Activated T-cell treated with anti-CD3 and anti-CD28 coated beads for 48 hours (primary cell): Measurements from ENCODE around the gene RGS3.

Source experiments
- DNase-seq: peaks from one replicate; pipeline ENCODE4 v3.0.0-alpha.2; 2020; ENCODE audit warnings: low read depth

The RGS3 gene

DNA sequence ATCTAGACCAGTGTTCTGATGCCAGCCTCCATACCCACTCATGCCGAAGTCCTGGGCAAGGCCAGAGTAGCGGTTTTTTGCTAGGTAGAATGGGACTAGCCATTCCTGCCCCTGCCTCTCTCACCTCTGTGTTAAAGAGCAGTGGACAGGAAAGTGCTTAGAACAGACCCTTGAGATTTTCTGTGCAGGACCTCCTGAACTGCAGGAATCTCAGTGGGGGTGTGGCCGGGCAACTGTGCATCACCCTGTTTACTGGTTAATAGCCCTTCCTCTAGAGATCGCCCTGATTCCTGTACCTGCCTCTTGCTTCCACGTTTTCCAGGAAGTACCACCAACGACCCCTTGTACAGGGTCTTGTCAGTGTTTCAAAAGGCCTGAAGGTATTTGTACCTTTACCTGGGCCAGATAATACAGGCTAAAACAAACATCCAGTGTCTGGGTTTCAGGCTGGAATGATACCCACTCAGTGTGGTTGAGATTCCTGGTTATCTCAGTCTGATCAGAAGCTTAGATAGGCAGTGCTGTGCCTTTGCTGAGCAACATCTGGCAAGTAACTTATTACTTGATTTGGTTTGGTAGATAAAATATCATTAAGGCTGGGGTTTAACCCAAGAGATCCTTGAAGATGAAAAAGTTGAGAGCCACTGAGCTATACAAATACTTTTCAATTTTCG, 65.9 kb downstream of the RGS3 start:
- DNase-seq: no peak

DNA sequence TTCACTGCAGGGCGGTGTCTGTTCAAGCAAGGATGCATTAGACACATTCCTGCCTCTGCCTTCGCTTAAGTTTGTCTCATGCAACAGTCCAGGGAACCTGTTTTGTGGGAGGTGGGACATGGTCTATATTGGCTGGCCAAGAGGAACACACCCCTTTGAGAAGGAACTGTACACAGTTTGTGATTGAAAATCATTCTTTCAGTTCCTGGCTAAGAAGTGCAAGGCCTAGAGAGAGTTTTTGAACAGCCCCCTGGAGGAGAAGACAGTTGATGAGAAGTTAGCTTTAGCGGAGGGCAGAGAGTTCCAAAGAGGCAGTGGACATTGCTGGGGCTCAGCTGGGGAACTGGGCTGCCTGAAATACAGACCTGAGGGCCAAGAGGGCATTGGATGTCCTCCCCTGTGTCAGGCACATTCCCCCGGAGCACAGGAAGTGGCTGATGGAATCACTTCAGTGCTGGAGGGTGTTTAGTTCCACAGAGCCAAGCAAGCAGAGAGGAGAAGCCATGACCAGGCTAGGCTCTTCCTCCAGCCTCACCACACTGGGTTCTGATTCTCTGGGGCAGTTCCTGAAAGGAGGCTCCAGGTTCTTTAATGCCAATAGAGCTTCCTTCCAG, 66.6 kb downstream of the RGS3 start:
- DNase-seq: no peak

DNA sequence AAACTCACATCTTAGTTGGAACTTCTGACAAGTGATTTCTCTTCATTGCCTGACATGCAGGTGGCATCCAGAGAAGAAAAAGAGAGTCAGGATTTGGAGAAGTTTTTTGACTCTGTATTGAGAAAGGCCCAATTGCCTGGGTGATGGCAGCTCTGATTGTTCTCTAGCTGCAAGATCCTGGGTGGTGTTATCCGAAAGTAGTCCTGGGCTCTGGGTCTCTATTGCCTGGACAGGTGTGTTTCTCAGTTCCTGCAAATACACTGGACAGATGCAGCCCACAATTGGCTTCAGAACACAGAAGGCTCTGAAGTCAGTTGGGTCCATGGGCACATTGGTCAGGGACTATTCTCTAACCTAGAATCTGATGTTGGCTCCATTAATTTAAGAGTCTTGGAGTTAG, 67.4 kb downstream of the RGS3 start:
- no peak for DNase-seq

DNA sequence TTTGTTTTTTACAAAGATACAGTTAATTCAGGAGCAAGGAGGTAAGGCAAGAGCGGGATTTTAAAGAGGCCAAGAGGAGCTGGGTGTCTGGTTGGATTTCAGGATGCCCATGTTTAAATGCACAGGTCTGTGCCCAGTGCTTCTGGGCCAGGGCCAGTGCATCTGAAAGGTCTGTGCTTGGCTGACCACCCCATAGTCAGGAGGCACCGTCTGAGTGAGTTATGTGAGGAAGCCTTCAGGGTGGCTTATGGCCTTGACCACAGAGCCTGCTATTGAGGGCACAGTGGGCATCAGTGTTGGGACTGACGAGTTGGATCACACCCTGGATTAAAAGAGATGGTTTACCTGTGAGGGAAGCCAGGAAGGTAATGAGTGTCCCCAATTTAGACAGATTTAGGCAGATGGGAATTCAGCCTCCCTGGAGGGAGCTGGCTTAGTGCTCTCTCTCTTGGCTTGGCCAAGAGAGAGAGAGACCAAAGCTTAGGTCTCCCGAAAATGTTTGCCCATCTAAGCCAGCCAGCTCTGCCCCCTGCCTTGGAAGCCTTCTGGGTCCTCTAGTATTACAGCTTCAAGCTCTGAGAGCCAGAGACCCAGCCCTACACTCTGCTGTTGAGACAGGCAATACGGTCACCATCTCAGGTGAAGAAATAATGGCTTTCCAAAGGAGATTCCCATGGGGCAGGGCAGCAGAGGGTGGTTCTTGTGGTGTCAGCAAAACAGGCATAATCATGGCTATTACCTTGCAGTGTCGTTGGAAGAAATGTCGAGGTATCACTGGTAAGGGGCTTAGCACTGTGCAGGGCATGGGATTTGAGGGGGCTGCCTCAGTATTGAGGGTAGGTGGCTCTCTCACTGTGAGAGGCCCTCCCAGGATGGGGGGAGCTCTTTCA, 68.6 kb downstream of the RGS3 start:
- DNase-seq: no peak

DNA sequence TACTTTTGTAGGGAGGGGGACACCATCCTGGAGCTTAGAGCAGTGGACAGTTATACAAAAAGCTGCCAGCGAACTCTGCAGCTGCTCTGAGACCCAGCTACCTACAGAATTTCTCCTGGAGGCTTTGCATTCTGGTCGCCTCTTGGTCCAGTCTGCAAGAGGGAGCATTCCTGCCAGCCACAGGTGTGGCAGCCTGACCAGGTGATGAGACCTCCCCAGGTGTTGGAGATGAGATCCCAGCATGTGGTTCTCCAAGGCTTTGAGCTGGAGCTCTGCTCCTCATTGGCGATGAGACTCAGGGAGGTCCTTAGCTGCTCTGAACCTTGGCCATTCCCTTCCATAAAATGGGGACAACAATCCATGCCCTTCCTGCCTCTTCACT, 69.3 kb downstream of the RGS3 start:
- DNase-seq: no peak

DNA sequence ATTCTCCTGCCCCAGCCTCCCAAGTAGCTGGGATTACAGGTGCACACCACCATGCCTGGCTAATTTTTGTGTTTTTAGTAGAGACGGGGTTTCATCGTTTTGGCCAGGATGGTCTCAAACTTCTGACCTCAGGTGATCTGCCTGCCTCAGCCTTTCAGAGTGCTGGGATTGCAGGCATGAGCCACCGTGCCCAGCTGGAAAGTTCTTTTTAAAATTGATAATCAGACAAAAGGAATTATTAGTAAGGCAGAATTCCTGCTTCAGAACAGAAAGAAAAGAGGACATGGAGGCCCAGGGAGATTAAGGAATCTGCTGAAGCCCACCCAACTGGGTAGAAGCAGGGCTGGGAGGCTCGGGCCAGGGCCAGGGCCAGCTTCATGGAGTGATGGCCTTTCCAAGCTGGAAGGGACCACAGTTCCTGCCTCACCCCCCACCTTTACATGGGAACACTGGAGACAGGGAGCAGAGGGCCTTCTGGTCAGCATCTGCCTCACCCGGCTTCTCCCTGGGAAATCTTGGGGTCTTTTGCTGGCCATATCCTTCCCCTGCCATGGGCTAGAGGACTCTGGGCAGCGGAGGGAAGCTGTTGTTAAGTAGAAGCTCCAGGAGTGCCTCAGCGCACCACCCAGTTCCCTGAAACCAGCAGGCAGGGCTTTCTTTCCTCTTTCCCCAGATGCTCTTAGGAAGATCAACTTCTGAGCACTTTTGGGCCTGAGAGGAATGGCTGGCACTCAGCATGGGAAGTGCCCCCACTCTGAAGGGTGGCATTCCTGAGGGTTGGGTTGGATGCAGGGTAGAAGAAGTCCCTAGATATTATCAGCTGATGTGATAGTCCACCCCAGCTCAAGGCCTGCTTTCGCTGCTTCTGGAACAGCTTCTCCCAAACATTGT, 70.1 kb downstream of the RGS3 start:
- no peak for DNase-seq

DNA sequence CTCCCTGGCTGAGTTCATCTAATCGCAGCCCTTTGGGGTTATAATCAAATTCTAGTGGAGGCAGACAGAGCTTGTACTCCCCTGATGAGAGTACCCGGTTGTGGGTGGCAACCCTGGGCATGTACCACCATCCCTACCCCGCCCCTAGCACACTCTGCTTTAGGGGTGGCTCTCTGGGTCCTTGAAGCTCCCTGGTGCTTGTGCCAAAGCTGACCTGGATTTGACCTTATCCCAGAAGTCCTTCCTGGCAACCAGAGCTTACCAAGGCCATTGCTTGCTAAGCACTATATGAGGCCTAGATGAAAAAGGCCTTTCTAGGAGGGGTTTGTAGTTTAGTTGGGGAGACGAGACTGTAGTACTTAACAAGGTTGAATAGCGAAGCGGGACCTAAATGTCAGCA, 72.2 kb downstream of the RGS3 start:
- DNase-seq: no peak

DNA sequence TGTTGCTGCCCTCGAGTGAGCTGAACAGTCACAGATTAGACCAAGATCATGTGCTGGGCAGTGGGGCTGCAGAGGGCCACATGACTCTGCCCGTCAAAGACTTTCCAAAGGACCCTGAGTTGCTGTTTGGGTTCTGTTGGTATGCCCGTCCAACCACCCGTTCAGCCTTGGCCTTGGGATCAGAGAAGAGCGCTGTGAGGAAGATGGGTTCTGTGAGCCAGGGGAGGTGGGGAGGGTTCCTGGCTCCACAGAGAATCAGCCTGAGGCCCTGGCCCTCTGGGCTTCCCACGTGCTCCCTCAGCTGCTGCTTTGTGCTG, 72.6 kb downstream of the RGS3 start:
- DNase-seq: no peak

DNA sequence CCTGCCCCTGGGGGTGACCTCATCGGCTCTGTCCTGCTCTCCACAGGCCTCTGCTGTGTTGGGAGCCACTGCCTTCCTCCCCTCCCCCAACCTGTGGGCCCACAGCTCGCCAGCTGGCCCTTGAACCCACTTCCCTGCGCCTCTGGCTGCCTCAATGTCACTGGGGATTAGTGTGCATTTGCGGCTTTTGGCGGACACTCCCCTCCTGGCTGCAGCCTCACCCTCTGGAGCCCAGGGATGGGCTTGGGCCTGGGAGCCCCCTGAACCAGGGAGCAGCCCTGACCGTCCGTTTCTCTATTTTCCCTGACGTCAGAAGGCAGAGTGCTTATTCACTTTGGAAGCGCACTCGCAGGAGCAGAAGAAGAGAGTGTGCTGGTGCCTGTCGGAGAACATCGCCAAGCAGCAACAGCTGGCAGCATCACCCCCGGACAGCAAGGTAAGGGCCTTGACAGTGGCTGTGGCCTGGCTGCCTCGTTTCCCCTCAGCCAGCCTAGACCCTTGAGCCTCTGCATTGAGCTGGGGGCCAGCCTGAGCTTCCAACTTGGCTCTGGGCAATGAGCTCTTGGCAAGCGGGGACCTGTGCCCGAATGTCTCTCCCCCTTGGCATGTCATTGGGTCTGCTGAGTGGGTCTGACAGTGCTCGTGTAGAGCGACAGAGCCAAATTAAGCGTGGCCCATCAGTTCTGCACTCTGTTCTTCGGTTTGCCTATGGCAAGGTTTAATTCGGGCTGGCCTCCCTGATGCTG, 73.1 kb downstream of the RGS3 start:
- no peak for DNase-seq

DNA sequence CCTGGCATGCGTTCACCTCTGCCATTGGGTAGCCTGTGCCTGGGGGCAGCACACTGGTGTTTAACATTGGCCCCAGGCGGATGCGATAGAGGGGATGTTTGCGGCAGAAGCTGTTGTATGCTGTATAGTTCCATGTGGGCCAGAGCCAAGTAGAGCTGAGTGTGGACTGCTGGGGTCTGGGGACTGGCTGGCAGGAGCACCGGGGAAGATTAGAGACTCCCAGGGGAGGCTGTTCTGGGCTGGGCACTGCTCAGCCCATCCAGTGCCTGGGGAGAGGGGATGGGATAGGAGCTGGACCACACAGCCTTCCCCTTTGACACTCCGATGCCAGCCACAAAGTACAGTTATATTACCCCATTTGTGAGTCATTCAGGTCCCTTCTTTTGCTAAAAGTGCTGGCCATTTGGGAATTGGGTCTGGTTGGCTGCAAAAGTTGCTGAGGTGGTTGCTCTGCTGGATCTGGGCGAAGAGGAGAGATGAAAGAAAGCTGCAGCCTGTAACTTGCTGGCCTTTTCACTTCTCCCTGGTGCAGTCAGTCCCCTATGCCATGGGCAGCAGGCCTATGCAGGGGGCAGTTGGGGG, 73.8 kb downstream of the RGS3 start:
- DNase-seq: no peak

DNA sequence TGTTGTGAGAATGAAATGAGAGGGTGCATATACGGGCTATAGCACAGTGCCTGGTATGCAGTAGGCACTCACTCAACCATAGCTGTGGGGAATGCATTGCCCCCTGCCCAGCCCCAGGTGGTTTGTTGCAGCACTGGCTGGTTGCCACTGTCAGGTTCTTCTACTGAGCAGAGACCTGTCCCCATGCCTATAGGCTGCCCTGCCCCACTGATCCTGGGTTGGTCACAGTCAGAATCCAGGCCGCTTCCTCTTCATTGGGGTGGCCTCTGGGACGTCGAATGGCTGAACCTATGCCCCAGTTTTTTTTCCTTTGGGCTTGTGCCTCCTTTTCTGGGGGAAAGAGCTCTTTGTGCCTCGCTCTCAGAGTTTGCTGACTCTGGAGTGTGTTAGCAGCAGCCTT, 74.6 kb downstream of the RGS3 start:
- DNase-seq: no peak

DNA sequence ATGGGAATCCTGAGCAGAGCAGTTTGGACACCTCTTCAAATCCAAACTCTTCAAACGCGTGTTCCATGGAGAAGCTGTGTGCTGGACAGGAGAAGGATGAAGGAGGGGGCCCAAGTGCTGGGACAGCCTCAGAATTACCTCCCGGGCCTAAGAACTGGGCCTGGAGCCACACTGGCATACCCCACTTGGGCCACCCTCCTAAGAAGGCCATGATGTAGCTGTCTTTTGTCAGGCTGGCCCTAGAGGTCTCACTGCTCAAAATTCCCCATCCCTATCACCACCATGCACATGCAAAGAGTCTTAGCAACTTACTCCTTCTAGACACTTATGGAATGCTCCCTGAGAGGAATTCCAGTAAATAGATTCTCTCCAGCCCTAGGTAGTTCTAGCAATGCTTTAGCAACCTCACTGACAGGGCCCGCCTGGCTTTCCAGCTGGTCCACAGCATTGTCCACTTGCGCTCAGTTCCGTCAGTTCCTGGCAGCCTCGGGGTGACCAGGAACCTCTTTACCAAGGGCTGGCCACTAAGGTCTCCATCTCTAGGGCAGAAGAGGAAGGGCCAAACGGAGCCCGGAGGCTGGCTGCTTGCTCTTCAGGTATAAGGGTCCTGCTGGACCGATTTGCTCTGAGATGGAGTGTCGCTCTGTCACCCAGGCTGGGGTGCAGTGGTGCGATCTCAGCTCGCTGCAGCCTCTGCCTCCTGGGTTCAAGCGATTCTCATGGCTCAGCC, 75.3 kb downstream of the RGS3 start:
- no peak for DNase-seq

DNA sequence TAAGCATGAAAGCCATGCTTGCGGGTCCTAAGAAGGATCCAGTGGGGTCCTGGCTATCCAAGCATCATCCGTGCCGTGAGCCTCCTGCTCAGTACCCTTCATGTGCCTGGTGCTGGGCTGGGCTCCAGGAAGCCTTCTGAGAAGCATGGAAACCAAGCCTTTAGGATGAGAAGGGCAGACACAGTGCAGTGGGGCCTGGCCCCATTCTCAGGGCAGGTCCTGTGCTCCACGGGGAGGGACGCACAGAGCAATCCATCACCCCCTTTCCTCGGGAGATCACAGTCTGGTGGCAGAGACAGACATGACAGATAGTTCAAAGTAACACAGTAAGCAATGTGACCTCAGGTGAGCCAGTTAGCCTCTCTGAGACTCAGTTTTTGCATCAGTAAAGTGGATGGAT, 76.9 kb downstream of the RGS3 start:
- no peak for DNase-seq

DNA sequence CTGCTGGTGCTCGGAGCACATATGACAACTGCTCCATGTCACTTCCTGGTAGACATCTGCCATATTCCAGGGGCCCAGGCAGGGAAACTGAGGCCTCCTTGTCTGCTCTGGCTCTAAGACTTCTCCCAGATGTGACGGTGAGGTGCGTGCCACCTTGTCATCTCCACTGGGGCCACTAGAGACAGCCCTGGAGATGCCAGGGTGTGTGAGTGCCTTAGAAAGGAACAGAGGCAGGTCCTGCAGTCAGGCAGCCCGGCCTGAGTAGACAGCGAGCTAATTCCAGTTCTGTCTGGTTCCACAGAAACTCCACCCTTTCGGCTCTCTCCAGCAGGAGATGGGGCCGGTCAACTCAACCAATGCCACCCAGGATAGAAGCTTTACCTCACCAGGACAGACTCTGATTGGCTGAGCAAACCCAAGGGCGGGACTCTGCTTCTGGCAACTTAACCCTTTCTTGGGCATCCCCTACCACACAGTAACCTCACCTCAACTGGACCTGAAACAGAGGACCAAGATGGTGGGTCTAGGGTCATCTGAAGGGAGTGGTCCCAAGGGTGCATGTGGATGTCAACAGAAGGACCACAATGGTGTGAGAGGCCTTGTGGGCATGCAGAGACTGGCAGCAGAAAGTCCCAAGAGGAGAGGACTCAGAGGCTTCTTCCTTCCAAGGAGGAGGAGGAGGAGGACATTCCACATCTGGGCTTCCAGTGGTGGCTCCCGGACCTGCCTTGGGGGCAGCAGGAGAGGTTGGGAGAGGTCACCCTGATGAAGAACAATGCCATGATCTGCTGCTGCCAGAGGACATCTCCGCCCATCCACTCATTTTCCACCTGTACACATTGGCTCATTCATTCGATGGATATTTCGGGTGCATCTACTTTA, 77.7 kb downstream of the RGS3 start:
- DNase-seq: no peak

DNA sequence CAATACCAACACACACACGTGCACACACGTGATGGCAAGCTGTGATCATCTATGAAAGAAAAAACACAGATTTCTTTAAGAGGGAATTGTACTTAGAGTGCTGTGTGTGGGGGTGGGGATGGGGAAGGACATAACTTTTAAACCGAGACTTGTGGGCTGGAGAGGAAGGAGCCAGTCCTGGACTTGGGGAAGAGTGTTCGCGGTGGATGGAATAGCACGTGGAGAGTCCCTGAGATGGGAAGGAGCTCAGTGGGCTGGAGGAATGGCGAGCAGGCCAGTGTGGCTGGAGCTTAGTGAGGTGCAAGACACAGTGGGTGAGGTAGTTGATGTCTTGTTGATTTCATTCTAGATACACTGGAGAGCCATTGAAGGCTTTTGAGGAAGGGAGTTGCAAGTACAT, 78.5 kb downstream of the RGS3 start:
- no peak for DNase-seq

DNA sequence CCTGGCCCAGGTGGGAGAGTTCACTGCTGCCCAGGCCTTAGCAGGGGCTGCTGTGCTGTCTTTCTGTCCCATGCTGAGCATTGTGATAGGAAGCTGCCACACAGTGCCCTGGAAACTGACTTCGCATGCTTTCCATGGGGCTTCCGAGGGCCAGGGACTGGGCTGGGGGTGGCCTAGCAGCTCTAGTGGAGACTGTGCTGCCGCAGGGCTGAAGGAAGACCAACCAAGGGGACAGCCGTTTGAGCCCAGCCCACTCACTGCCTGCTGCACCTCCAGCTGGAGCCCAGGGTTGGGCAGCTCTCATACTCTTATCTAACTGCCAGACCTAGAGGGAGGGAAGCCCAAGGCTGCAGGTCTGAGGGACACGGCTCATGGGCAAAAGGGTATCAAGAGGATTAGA, 79.2 kb downstream of the RGS3 start:
- no peak for DNase-seq

DNA sequence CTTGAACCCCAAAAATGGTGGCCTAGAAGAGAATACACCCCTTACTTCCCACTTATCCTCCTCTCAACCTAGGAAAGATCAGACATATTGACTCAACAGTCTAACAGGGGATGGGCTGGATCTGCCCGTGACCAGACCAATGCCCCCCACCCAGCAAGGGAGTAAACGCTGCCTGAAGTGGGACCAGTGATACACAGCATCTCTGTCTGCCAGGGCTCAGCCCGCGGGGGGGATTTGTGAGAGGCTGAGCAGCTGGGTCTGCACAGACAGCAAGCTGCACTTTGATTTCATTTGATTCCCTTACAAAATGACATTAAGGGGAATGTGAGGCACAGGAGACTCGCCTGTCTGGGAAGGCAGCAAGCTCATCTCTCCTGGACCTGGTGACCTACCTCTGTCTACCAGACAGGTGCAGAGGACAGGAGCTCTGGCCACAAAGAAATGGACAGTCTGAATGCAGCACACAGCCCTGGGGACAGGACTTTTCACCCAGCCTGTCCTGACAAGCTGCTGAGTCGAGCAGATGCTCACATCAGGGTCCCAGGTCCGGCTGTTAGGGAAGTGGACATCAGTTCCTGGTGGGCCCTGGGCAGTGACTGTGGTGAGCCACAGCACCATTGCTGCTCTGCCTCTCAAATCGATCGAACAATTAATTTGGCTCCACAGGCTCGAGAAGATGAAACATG, 79.9 kb downstream of the RGS3 start:
- DNase-seq: no peak

DNA sequence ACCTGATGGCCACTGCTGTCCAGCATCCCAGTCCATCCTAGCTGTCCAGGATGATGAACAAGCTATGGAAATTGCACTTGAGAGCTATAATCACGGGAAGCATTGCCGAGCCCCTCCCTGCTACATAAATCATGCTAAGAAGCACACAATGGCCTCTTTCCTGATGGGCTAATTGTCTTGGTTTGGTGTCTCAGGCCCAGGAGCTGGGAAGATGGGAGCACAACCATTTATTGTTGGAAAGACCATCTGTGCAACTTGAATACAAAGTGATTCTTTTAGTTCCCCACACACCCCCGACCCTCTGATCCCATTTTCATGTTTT, 80.4 kb downstream of the RGS3 start:
- no peak for DNase-seq

DNA sequence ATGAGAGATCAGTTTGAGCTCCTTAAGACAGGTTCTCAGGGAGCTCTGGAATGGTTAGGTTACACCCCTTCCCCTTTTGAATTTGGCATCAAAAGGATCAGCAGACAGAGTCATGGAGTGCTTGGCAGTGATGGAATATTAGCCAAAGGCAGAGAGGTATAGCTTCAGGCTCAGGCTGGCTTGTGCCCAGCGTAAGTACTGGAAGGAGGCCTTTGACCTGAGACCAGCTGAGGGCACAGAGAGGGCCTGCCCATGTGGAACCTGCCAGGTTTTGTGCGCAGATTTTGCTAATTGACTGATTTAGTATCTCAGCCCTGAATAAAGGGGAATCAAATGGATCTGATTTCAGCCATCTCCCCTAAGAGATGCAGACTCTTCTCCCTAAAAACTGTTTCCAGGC, 81.5 kb downstream of the RGS3 start:
- DNase-seq: no peak
